Ascending aorta (tissue), 2 donors: ENCODE measurements around the gene TMEM59. TPM values are rescaled to one million over a fixed set of nuclear protein-coding genes. Genes with fewer than 3 reads are reported as not detected.

Source experiments
- DNase-seq, 2 donors: peaks; one replicate each; pipeline ENCODE4 v3.0.0-alpha.2; 2019; ENCODE audit warnings: low spot score in 2 of 2
- H3K27ac ChIP-seq, 2 donors: fragments of 200-600 bp; sonication (generic); one replicate each; pipeline ENCODE4 v1.5.1; 2016 to 2017; ENCODE audit warnings: mild to moderate bottlenecking in 1 of 2
- H3K27me3 ChIP-seq: fragments of 200-600 bp; sonication (generic); one replicate; pipeline ENCODE4 v1.5.1; 2017
- H3K36me3 ChIP-seq, 2 donors: fragments of 200-600 bp; sonication (generic); one replicate each; pipeline ENCODE4 v1.5.1; 2016
- H3K4me1 ChIP-seq, 2 donors: fragments of 200-600 bp; sonication (generic); one replicate each; pipeline ENCODE4 v1.5.1; 2016 to 2017; ENCODE audit warnings: mild to moderate bottlenecking in 1 of 2
- H3K4me3 ChIP-seq, 2 donors: fragments of 200-600 bp; sonication (generic); one replicate each; pipeline ENCODE4 v1.5.1; 2016 to 2017; ENCODE audit warnings: mild to moderate bottlenecking in 1 of 2
- H3K9me3 ChIP-seq, 2 donors: fragments of 200-600 bp; sonication (generic); one replicate each; pipeline ENCODE4 v1.5.1; 2016
- CTCF ChIP-seq, 3 experiments: fragments of 200-600 bp in 2 of 3; fragments of 450-650 bp in 1 of 3; sonication (generic) in 2 of 3; IDR thresholded peaks; one replicate each; pipeline ENCODE4 v1.5.1; 2016 to 2019; ENCODE audit warnings: antibody characterized with exemption in 3 of 3, mild to moderate bottlenecking in 1 of 3, moderate library complexity in 1 of 3
- intact Hi-C: fragments of 100-400 bp; cut with DNase I; formaldehyde crosslinking; loops from one replicate; pipeline ENCODE4 v1.15.1; 2023
- total RNA-seq: library from RNA; depleted of rRNA; stranded (reverse); fragments of >200 nt; gene quantifications from one replicate; pipeline ENCODE4 v1.1.0, GENCODE V29; 2016

TMEM59 gene
- 97.5 TPM for total RNA-seq

GRCh38 chr1:54052934-54053744, at the start of gene TMEM59, which contains the start of gene TCEANC2:
Gene TMEM59, minus strand, starts transcription at chr1:54053204. Its CDS starts 16 bp downstream, at chr1:54053188.
Gene TCEANC2, plus strand, starts transcription at chr1:54053608. Its CDS starts 815 bp downstream, at chr1:54054423.
- Histone ChIP-seq H3K27me3 (no peaks in the 10 kb centered on the region), H3K4me1 (peaks cover 5 to 41% of the 10 kb centered on the region in 2 donors), H3K36me3 (no peaks in the 10 kb centered on the region), H3K4me3 (peak within 1 kb of the TSS; percentile 91 to 94), H3K9me3 (no peaks in the 10 kb centered on the region), H3K27ac (peak within 1 kb of the TSS; percentile 96 to 98)
- intact Hi-C loops, result loop anchor here (1.0 to 5.0 kb wide), 8 partner anchors 108 to 711 kb away; partner anchors contain the start of genes IFT25, NDC1, PARS2 and TTC4
- TF ChIP-seq CTCF (IDR thresholded peaks at IDR 0.05), result no peak
- DNase-seq, result peak; percentile 95 to 99

- Histone ChIP-seq H3K4me1 (no peaks in the 10 kb centered on the region), H3K27me3 (no peaks in the 10 kb centered on the region), H3K9me3 (no peaks in the 10 kb centered on the region), H3K36me3 (peaks cover 0 to 3% of the 10 kb centered on the region in 2 donors), H3K4me3 (no peak overlapping the region), H3K27ac (no peak overlapping the region)
- DNase-seq, result no peak
- TF ChIP-seq CTCF (IDR thresholded peaks at IDR 0.05), result no peak
- intact Hi-C loops, result no loop called here
These were observed 47.5 kb upstream of the TMEM59 start for GRCh38 chr1:54100500-54100899.

GRCh38 chr1:54099061-54099610, 46.1 kb upstream of the TMEM59 start:
- Histone ChIP-seq H3K4me1 (no peaks in the 10 kb centered on the region), H3K4me3 (no peak overlapping the region), H3K9me3 (no peaks in the 10 kb centered on the region), H3K27ac (no peak overlapping the region), H3K27me3 (no peaks in the 10 kb centered on the region), H3K36me3 (peaks cover 0 to 3% of the 10 kb centered on the region in 2 donors)
- TF ChIP-seq CTCF (IDR thresholded peaks at IDR 0.05), result no peak
- intact Hi-C loops, result no loop called here
- no peak for DNase-seq

DNA sequence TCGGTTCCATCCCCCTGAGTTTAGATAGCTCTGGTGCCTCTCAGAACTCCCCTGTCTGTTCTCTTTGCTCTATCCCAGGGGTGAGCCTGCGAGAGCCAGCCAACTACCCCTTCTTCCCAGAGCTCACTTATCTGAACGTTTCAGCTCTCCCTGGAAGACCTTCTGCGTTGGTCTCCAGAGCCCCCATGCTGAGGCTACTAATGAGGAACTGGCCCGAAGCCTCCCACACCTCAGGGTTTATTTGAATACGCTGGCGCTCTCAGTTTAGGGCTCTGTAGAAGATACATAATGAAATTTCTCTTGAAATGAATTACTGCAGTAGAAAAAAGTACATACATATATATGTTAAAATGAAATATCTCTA, 43.9 kb upstream of the TMEM59 start:
- Histone ChIP-seq H3K4me3 (no peak overlapping the region), H3K9me3 (no peaks in the 10 kb centered on the region), H3K27me3 (no peaks in the 10 kb centered on the region), H3K36me3 (peaks cover 0 to 3% of the 10 kb centered on the region in 2 donors), H3K4me1 (no peaks in the 10 kb centered on the region), H3K27ac (no peak overlapping the region)
- no peak for TF ChIP-seq CTCF (IDR thresholded peaks at IDR 0.05)
- intact Hi-C loops, result no loop called here
- DNase-seq, result no peak

DNA sequence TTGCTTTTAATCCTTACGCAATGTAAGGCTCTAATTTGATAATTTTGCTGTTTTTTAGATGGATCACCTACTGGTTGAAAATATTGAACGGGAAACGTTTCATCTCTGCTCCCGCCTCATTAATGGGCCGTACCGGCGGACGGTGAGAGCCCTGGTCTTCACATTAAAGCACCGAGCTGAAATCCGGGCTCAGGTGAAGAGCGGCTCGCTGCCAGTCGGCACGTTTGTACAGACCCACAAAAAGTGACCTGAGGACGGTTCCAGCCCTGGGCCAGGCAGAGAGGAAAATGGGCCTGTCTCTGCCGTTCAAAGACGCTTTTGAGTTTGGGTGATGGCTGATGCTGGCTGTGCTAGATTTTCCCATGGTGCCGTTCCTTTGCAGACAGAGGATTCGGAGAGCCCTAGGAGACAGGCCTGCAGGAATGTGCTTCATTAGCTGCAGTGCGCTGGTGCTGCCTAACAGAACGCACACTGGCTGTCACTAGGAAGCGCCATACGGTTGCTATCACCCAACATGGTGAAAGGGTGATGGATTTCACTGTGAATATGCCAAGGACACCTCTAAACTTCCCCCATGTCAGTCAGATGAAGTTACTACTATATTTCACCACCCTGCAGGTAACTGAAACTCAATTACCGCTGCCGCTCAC, 43.3 kb upstream of the TMEM59 start:
- no peak for TF ChIP-seq CTCF (IDR thresholded peaks at IDR 0.05)
- DNase-seq, result no peak
- Histone ChIP-seq H3K4me1 (no peaks in the 10 kb centered on the region), H3K36me3 (peaks cover 0 to 3% of the 10 kb centered on the region in 2 donors), H3K9me3 (no peaks in the 10 kb centered on the region), H3K4me3 (no peak overlapping the region), H3K27ac (no peak overlapping the region), H3K27me3 (no peaks in the 10 kb centered on the region)
- intact Hi-C loops, result no loop called here
